GM12878 (cell line): ENCODE data around the gene CBLB. TPM values are rescaled to one million over a fixed set of nuclear protein-coding genes. Genes with fewer than 3 reads are reported as not detected.

Experiments used
- ATF7 ChIP-seq: fragments of 450-650 bp; IDR thresholded peaks from 2 replicates; pipeline ENCODE4 v1.6.1; 2016; ENCODE audit warnings: low read depth, mild to moderate bottlenecking
- BACH1 ChIP-seq: fragments of 450-650 bp; IDR thresholded peaks from 2 replicates; pipeline ENCODE4 v1.6.1; 2017; ENCODE audit warnings: mild to moderate bottlenecking, borderline replicate concordance
- CBX3 ChIP-seq: fragments of 200-600 bp; sonication (generic); IDR thresholded peaks from 2 replicates; pipeline ENCODE4 v1.6.1; 2016; ENCODE audit warnings: low read depth, borderline replicate concordance
- CUX1 ChIP-seq: IDR thresholded peaks from 2 replicates; pipeline ENCODE4 v1.6.1; 2012; ENCODE audit warnings: improper control_type of control experiment, low read depth, low read length; ENCODE audit not compliant: insufficient replicate concordance
- EGR1 ChIP-seq, 2 experiments: IDR thresholded peaks; 1 replicate in 1 of 2; 2 replicates in 1 of 2; pipeline ENCODE4 v1.6.1; 2011 to 2012; ENCODE audit warnings: low read depth in 2 of 2, low read length in 2 of 2, borderline replicate concordance in 1 of 2, mild to moderate bottlenecking in 1 of 2, moderate library complexity in 1 of 2
- MXI1 ChIP-seq: fragments of 150-350 bp; IDR thresholded peaks from 2 replicates; pipeline ENCODE4 v1.6.1; 2011; ENCODE audit warnings: low read depth, mild to moderate bottlenecking, inconsistent platforms, low read length, improper control_type of control experiment
- SPI1 ChIP-seq: IDR thresholded peaks from 2 replicates; pipeline ENCODE4 v1.6.1; 2011; ENCODE audit warnings: low read depth, mild to moderate bottlenecking, low read length, moderate library complexity, borderline replicate concordance; ENCODE audit not compliant: insufficient read depth
- SRF ChIP-seq, 2 experiments: IDR thresholded peaks; 2 replicates each; pipeline ENCODE4 v1.6.1; 2011; ENCODE audit warnings: low read depth in 2 of 2, low read length in 2 of 2, mild to moderate bottlenecking in 1 of 2, moderate library complexity in 1 of 2
- TCF7 ChIP-seq: IDR thresholded peaks from 2 replicates; pipeline ENCODE4 v1.6.1; 2014; ENCODE audit warnings: antibody characterized with exemption, borderline replicate concordance
- ZNF207 ChIP-seq: fragments of 450-650 bp; IDR thresholded peaks from 2 replicates; pipeline ENCODE4 v1.6.1; 2014; ENCODE audit warnings: antibody characterized with exemption, mild to moderate bottlenecking, borderline replicate concordance
- polyA plus RNA-seq, 11 experiments: library from polyadenylated mRNA; depleted of rRNA in 4 of 11; unstranded in 6 of 11; stranded (reverse) in 5 of 11; fragments of >200 nt; fragmentation: Nextera tagmentation in 4 of 11; fragmentation: Illumina TruSeq in 1 of 11; extraction: Ambion mirVana in 4 of 11; extraction: Trizol in 1 of 11; gene quantifications; 1 replicate in 1 of 11; 2 replicates in 10 of 11; pipeline versions ENCODE4 v1.2.1 to v1.2.3, GENCODE V29; 2011 to 2016; ENCODE audit warnings: inconsistent platforms in 2 of 11, missing spikeins in 2 of 11, low read depth in 1 of 11
- total RNA-seq, 4 experiments: library from RNA; depleted of rRNA in 3 of 4; stranded (reverse); fragments of >200 nt in 3 of 4; fragmentation: Illumina TruSeq in 1 of 4; extraction: Trizol in 1 of 4; gene quantifications; 2 replicates each; pipeline versions ENCODE4 v1.2.1 to v1.2.3, GENCODE V29; 2013 to 2021
- TF ChIP-seq, protein P1 (sequence below): fragments of 450-650 bp; IDR thresholded peaks from 2 replicates; pipeline ENCODE4 v1.6.1; 2017; ENCODE audit warnings: mild to moderate bottlenecking, moderate library complexity
- TF ChIP-seq, protein P2 (sequence below): IDR thresholded peaks from 2 replicates; pipeline ENCODE4 v1.6.1; 2012; ENCODE audit warnings: low read depth, low read length, improper control_type of control experiment
- TF ChIP-seq, protein P3 (sequence below): fragments of 450-650 bp; IDR thresholded peaks from 2 replicates; pipeline ENCODE4 v1.6.1; 2017; ENCODE audit warnings: mild to moderate bottlenecking
- TF ChIP-seq, protein P4 (sequence below): IDR thresholded peaks from 2 replicates; pipeline ENCODE4 v1.6.1; 2011; ENCODE audit warnings: borderline replicate concordance, low read depth, mild to moderate bottlenecking, moderate library complexity, low read length; ENCODE audit not compliant: insufficient read depth, poor library complexity, severe bottlenecking

CBLB gene
- total and polyA plus RNA-seq, 10 of the 15 experiments (the other 5 are each of a cell fraction or from before 2014, with no cell fraction given), result 17.2 to 107 (median 41.9) TPM

DNA sequence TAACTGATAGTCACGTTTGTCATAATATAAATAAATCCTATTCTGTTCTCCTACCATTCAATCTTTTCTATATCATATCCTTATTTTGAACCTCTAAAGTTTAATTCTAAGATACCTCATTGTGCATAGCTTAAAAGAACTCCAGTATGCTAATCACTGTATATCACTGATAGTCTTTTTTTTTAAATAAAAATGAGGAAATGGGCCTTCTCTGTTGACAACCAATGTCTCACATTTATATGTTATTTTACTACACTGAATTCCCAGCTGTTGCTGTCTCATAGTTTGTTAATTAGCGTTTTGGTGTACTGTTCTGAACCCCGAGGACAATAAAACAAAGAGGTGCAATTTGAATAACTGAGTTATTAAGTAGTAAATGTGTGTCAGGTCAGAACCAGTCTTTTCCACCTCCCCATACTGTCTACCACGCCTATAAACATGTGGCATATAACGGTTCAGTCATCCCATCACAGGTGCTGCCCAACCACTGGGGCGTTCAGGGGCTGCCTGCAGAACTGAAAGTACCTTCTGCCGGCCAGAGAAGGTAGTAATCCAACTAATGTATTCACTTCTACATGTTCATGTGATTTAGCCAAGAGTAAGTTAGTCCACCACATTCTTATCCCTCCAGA lies 14.9 kb downstream of the CBLB start (continued):
- TF ChIP-seq CUX1 (no peak), SRF (IDR thresholded peaks at IDR 0.05; ENCODE audit: low read depth in 2 of 2, low read length in 2 of 2) (no peak), SPI1 (peak; percentile 52), ZNF207 (no peak), EGR1 (IDR thresholded peaks at IDR 0.05; ENCODE audit: borderline replicate concordance in 1 of 2, low read depth in 2 of 2, low read length in 2 of 2) (no peak), BACH1 (0 out of 2 replicates have a peak, but pooled peaks have one; percentile 53), CBX3 (no peak), ATF7 (no peak), TCF7 (no peak; the same call in 1 of the 2 replicates), MXI1 (peak; percentile 58; the same call in 1 of the 2 replicates)
- TF ChIP-seq, protein P1, sequence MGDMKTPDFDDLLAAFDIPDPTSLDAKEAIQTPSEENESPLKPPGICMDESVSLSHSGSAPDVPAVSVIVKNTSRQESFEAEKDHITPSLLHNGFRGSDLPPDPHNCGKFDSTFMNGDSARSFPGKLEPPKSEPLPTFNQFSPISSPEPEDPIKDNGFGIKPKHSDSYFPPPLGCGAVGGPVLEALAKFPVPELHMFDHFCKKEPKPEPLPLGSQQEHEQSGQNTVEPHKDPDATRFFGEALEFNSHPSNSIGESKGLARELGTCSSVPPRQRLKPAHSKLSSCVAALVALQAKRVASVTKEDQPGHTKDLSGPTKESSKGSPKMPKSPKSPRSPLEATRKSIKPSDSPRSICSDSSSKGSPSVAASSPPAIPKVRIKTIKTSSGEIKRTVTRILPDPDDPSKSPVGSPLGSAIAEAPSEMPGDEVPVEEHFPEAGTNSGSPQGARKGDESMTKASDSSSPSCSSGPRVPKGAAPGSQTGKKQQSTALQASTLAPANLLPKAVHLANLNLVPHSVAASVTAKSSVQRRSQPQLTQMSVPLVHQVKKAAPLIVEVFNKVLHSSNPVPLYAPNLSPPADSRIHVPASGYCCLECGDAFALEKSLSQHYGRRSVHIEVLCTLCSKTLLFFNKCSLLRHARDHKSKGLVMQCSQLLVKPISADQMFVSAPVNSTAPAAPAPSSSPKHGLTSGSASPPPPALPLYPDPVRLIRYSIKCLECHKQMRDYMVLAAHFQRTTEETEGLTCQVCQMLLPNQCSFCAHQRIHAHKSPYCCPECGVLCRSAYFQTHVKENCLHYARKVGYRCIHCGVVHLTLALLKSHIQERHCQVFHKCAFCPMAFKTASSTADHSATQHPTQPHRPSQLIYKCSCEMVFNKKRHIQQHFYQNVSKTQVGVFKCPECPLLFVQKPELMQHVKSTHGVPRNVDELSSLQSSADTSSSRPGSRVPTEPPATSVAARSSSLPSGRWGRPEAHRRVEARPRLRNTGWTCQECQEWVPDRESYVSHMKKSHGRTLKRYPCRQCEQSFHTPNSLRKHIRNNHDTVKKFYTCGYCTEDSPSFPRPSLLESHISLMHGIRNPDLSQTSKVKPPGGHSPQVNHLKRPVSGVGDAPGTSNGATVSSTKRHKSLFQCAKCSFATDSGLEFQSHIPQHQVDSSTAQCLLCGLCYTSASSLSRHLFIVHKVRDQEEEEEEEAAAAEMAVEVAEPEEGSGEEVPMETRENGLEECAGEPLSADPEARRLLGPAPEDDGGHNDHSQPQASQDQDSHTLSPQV, result no peak
- TF ChIP-seq, protein P2, sequence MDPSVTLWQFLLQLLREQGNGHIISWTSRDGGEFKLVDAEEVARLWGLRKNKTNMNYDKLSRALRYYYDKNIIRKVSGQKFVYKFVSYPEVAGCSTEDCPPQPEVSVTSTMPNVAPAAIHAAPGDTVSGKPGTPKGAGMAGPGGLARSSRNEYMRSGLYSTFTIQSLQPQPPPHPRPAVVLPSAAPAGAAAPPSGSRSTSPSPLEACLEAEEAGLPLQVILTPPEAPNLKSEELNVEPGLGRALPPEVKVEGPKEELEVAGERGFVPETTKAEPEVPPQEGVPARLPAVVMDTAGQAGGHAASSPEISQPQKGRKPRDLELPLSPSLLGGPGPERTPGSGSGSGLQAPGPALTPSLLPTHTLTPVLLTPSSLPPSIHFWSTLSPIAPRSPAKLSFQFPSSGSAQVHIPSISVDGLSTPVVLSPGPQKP, result no peak
- TF ChIP-seq, protein P3, sequence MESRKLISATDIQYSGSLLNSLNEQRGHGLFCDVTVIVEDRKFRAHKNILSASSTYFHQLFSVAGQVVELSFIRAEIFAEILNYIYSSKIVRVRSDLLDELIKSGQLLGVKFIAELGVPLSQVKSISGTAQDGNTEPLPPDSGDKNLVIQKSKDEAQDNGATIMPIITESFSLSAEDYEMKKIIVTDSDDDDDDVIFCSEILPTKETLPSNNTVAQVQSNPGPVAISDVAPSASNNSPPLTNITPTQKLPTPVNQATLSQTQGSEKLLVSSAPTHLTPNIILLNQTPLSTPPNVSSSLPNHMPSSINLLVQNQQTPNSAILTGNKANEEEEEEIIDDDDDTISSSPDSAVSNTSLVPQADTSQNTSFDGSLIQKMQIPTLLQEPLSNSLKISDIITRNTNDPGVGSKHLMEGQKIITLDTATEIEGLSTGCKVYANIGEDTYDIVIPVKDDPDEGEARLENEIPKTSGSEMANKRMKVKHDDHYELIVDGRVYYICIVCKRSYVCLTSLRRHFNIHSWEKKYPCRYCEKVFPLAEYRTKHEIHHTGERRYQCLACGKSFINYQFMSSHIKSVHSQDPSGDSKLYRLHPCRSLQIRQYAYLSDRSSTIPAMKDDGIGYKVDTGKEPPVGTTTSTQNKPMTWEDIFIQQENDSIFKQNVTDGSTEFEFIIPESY, result no peak
- TF ChIP-seq, protein P4, sequence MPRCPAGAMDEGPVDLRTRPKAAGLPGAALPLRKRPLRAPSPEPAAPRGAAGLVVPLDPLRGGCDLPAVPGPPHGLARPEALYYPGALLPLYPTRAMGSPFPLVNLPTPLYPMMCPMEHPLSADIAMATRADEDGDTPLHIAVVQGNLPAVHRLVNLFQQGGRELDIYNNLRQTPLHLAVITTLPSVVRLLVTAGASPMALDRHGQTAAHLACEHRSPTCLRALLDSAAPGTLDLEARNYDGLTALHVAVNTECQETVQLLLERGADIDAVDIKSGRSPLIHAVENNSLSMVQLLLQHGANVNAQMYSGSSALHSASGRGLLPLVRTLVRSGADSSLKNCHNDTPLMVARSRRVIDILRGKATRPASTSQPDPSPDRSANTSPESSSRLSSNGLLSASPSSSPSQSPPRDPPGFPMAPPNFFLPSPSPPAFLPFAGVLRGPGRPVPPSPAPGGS, result peak; percentile 31
